Fibroblast of lung (primary cell): ENCODE measurements around the gene ZDHHC20.

ENCODE experiments used
- EZH2 ChIP-seq: IDR thresholded peaks from 2 replicates; pipeline ENCODE4 v1.5.1; 2012; ENCODE audit warnings: low read length, control low read depth, mild to moderate bottlenecking; ENCODE audit errors: missing control alignments
- TF ChIP-seq, protein P1 (sequence below), 2 donors: IDR thresholded peaks in 1 of 2; conservative IDR thresholded peaks in 1 of 2; 1 replicate in 1 of 2; 2 replicates in 1 of 2; pipeline ENCODE4 v1.5.1; 2011 to 2012; ENCODE audit warnings: low read length in 2 of 2, control low read depth in 1 of 2, inconsistent platforms in 1 of 2, low read depth in 1 of 2, mild to moderate bottlenecking in 1 of 2

- TF ChIP-seq, protein P1, sequence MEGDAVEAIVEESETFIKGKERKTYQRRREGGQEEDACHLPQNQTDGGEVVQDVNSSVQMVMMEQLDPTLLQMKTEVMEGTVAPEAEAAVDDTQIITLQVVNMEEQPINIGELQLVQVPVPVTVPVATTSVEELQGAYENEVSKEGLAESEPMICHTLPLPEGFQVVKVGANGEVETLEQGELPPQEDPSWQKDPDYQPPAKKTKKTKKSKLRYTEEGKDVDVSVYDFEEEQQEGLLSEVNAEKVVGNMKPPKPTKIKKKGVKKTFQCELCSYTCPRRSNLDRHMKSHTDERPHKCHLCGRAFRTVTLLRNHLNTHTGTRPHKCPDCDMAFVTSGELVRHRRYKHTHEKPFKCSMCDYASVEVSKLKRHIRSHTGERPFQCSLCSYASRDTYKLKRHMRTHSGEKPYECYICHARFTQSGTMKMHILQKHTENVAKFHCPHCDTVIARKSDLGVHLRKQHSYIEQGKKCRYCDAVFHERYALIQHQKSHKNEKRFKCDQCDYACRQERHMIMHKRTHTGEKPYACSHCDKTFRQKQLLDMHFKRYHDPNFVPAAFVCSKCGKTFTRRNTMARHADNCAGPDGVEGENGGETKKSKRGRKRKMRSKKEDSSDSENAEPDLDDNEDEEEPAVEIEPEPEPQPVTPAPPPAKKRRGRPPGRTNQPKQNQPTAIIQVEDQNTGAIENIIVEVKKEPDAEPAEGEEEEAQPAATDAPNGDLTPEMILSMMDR (conservative IDR thresholded peaks at IDR 0.05 in 1 of 2, IDR thresholded peaks at IDR 0.05 in 1 of 2; ENCODE audit: low read depth in 1 of 2, low read length in 2 of 2) = no peak
- no peak for TF ChIP-seq EZH2
These were observed 6.6 kb upstream of the ZDHHC20 start for GRCh38 chr13:21465710-21466160.
